ENCODE data around the gene MCM6.

The MCM6 gene

GRCh38 chr2:135791418-135792190 lies 84.6 kb downstream of the MCM6 start:
- DNase-seq (ENCODE audit: extremely low read depth in 1 of 2, low read depth in 1 of 2), result no peak

GRCh38 chr2:135790423-135790822 lies 85.8 kb downstream of the MCM6 start:
- DNase-seq (ENCODE audit: extremely low read depth in 1 of 2, low read depth in 1 of 2), result no peak

All from stimulated activated CD8-positive, alpha-beta memory T cell treated with anti-CD3 and anti-CD28 coated beads, Interleukin-7, amount 100 ng/mL, for 48 hours (primary cell).